Skeletal muscle tissue (tissue), 4 donors: Measurements from ENCODE around the gene TCAP. TPM values are rescaled to one million over a fixed set of nuclear protein-coding genes. Genes with fewer than 3 reads are reported as not detected.

Experiments
- H3K27ac ChIP-seq: one replicate; pipeline ENCODE4 v1.7.0; 2013; ENCODE audit warnings: mild to moderate bottlenecking, low read depth, low read length, inconsistent platforms
- H3K27me3 ChIP-seq, 3 donors: one replicate each; pipeline ENCODE4 v1.7.0; 2013; ENCODE audit warnings: low read length in 3 of 3; ENCODE audit not compliant: control insufficient read depth in 3 of 3, insufficient read depth in 3 of 3
- H3K36me3 ChIP-seq, 3 donors: one replicate each; pipeline ENCODE4 v1.7.0; 2013; ENCODE audit warnings: low read length in 3 of 3; ENCODE audit not compliant: control insufficient read depth in 3 of 3, insufficient read depth in 3 of 3
- H3K4me1 ChIP-seq, 3 donors: one replicate each; pipeline ENCODE4 v1.7.0; 2013; ENCODE audit warnings: low read length in 3 of 3, mild to moderate bottlenecking in 3 of 3; ENCODE audit not compliant: control insufficient read depth in 3 of 3, insufficient read depth in 3 of 3
- H3K4me3 ChIP-seq, 3 donors: one replicate each; pipeline ENCODE4 v1.7.0; 2013; ENCODE audit warnings: low read length in 3 of 3
- H3K9ac ChIP-seq, 3 donors: one replicate each; pipeline ENCODE4 v1.7.0; 2013; ENCODE audit warnings: low read length in 3 of 3, mild to moderate bottlenecking in 3 of 3, moderate library complexity in 2 of 3, low read depth in 1 of 3
- H3K9me3 ChIP-seq, 3 donors: one replicate each; pipeline ENCODE4 v1.7.0; 2013; ENCODE audit warnings: low read length in 3 of 3; ENCODE audit not compliant: control insufficient read depth in 3 of 3
- total RNA-seq: library from RNA; depleted of rRNA; stranded (reverse); fragments of >200 nt; gene quantifications from one replicate; pipeline ENCODE4 v1.2.3, GENCODE V29; 2014
- donor health status: Osteomylitis.

Gene TCAP
- total RNA-seq, 1 donor from 2014 or later = 78.8 TPM

- no peaks in the 10 kb centered on the region for H3K36me3 ChIP-seq
- H3K9me3 ChIP-seq = no peaks in the 10 kb centered on the region
- H3K4me1 ChIP-seq = peaks cover 14 to 21% (median 14%) of the 10 kb centered on the region in 3 donors
- H3K9ac ChIP-seq = no peak overlapping the region
- no peak overlapping the region for H3K27ac ChIP-seq
- peaks cover 23 to 40% (median 38%) of the 10 kb centered on the region in 3 donors for H3K27me3 ChIP-seq
- H3K4me3 ChIP-seq = peak overlapping the region in 1 of 3 donors; percentile 20
Measured at GRCh38 chr17:39622380-39623006, 42.7 kb upstream of the TCAP start.

GRCh38 chr17:39623356-39623950, 41.7 kb upstream of the TCAP start:
- Histone ChIP-seq H3K27ac (no peak overlapping the region), H3K27me3 (peaks cover 29 to 47% (median 46%) of the 10 kb centered on the region in 3 donors), H3K9ac (no peak overlapping the region), H3K4me3 (no peak overlapping the region), H3K36me3 (no peaks in the 10 kb centered on the region), H3K4me1 (peaks cover 13 to 18% (median 14%) of the 10 kb centered on the region in 3 donors), H3K9me3 (no peaks in the 10 kb centered on the region)

GRCh38 chr17:39624313-39624712, 40.8 kb upstream of the TCAP start:
- Histone ChIP-seq H3K27ac (no peak overlapping the region), H3K9ac (no peak overlapping the region), H3K4me3 (no peak overlapping the region), H3K9me3 (no peaks in the 10 kb centered on the region), H3K4me1 (peaks cover 9 to 14% (median 11%) of the 10 kb centered on the region in 3 donors), H3K36me3 (no peaks in the 10 kb centered on the region), H3K27me3 (peaks cover 29 to 54% (median 52%) of the 10 kb centered on the region in 3 donors)

GRCh38 chr17:39625198-39625785, 39.9 kb upstream of the TCAP start:
- H3K9me3 ChIP-seq = no peaks in the 10 kb centered on the region
- H3K36me3 ChIP-seq = no peaks in the 10 kb centered on the region
- no peak overlapping the region for H3K9ac ChIP-seq
- peaks cover 9 to 14% (median 11%) of the 10 kb centered on the region in 3 donors for H3K4me1 ChIP-seq
- H3K4me3 ChIP-seq = no peak overlapping the region
- peaks cover 35 to 63% (median 61%) of the 10 kb centered on the region in 3 donors for H3K27me3 ChIP-seq
- no peak overlapping the region for H3K27ac ChIP-seq

DNA sequence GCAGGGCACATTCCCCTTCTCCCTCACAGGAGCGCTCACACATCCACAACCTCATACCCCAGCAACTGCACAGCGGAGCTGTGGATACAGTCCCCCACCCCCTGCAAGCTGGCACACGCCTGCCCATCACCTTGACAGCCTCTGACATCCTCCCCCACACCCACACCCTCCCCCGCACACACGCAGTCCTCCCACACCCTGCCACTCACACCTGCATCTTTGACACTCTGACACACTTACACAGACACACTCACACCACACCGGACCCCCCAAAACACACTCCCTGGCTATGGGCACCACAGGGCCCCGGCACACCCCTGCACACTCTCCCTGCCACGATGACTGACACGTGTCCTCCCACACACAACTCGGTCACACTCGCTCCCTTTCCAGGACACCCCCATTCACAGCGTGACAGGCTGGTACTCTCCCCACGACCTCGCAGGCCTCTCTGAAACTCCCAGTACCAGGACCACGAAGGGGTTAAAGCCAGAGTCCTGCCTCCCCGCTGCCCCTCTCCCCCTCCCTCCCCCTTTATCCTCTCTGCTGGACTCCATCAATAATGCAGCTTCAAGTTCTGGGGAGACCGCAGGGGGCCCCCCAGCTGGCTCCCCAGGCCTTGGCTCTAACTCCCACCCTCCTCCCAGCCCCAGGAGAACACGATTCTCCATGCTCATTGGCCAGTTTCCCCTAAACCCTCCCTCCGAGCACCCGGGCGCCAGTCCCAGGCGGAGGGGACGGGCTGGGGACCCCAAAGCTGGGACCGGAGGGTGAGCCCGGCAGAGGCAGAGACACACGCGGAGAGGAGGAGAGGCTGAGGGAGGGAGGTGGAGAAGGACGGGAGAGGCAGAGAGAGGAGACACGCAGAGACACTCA, 38.7 kb upstream of the TCAP start, which contains the start of gene PPP1R1B:
Gene PPP1R1B, plus strand, starts transcription at position 782 of the 876 bp plus-strand sequence. CDS start 441 bp downstream, outside the sequence.
- Histone ChIP-seq H3K4me1 (peaks cover 9 to 14% (median 11%) of the 10 kb centered on the region in 3 donors), H3K36me3 (no peaks in the 10 kb centered on the region), H3K27ac (no peak within 1 kb of the TSS), H3K4me3 (peak within 1 kb of the TSS in 2 of 3 donors; percentile 32 to 41), H3K27me3 (peaks cover 35 to 68% (median 65%) of the 10 kb centered on the region in 3 donors), H3K9me3 (no peaks in the 10 kb centered on the region), H3K9ac (peak within 1 kb of the TSS in 1 of 3 donors; percentile 8)

- Histone ChIP-seq H3K36me3 (no peaks in the 10 kb centered on the region), H3K9me3 (no peaks in the 10 kb centered on the region), H3K4me1 (peaks cover 7 to 12% (median 8%) of the 10 kb centered on the region in 3 donors), H3K27ac (no peak overlapping the region), H3K4me3 (peak overlapping the region in 2 of 3 donors; percentile 32 to 41), H3K9ac (peak overlapping the region in 1 of 3 donors; percentile 8), H3K27me3 (peaks cover 35 to 73% (median 69%) of the 10 kb centered on the region in 3 donors)
Measured at GRCh38 chr17:39627047-39627711, 38.0 kb upstream of the TCAP start.

- Histone ChIP-seq H3K4me3 (no peak overlapping the region), H3K4me1 (peaks cover 5 to 10% (median 7%) of the 10 kb centered on the region in 3 donors), H3K27ac (no peak overlapping the region), H3K9ac (no peak overlapping the region), H3K36me3 (no peaks in the 10 kb centered on the region), H3K27me3 (peaks cover 35 to 74% (median 74%) of the 10 kb centered on the region in 3 donors), H3K9me3 (no peaks in the 10 kb centered on the region)
Measured at GRCh38 chr17:39627712-39628516, 37.2 kb upstream of the TCAP start.

- H3K27ac ChIP-seq = no peak overlapping the region
- H3K4me1 ChIP-seq = peaks cover 4 to 6% (median 5%) of the 10 kb centered on the region in 3 donors
- no peaks in the 10 kb centered on the region for H3K36me3 ChIP-seq
- no peak overlapping the region for H3K4me3 ChIP-seq
- peaks cover 35 to 74% (median 73%) of the 10 kb centered on the region in 3 donors for H3K27me3 ChIP-seq
- H3K9ac ChIP-seq = no peak overlapping the region
- no peaks in the 10 kb centered on the region for H3K9me3 ChIP-seq
Measured at GRCh38 chr17:39628655-39629493, 36.3 kb upstream of the TCAP start.
